Cerebellar cortex (tissue), 1 donor: ENCODE measurements around the gene PDZRN4.

Experiments
- DNase-seq: peaks from one replicate; pipeline ENCODE4 v3.0.0-alpha.2; 2015; ENCODE audit warnings: low spot score

Gene PDZRN4

GRCh38 chr12:41459111-41459905, 271.2 kb downstream of the PDZRN4 start:
- DNase-seq = no peak

GRCh38 chr12:41459906-41460214, 271.7 kb downstream of the PDZRN4 start:
- no peak for DNase-seq

GRCh38 chr12:41460906-41461305, 272.8 kb downstream of the PDZRN4 start:
- no peak for DNase-seq

- DNase-seq = no peak
These were observed 274.2 kb downstream of the PDZRN4 start for GRCh38 chr12:41462312-41462711.

- DNase-seq = no peak
These were observed 277.4 kb downstream of the PDZRN4 start for GRCh38 chr12:41465526-41465925.

- no peak for DNase-seq
These were observed 278.2 kb downstream of the PDZRN4 start for GRCh38 chr12:41466300-41466699.

- no peak for DNase-seq
These were observed 278.7 kb downstream of the PDZRN4 start for GRCh38 chr12:41466802-41467201.

- no peak for DNase-seq
These were observed 279.6 kb downstream of the PDZRN4 start for GRCh38 chr12:41467591-41468325.

GRCh38 chr12:41468341-41468740, 280.2 kb downstream of the PDZRN4 start:
- DNase-seq = no peak

GRCh38 chr12:41468756-41469155, 280.6 kb downstream of the PDZRN4 start:
- DNase-seq = no peak

- no peak for DNase-seq
These were observed 285.3 kb downstream of the PDZRN4 start for GRCh38 chr12:41473441-41473840.

GRCh38 chr12:41474001-41474400, 285.9 kb downstream of the PDZRN4 start:
- no peak for DNase-seq

GRCh38 chr12:41476499-41477439, 288.6 kb downstream of the PDZRN4 start:
- DNase-seq = no peak

- no peak for DNase-seq
These were observed 291.3 kb downstream of the PDZRN4 start for GRCh38 chr12:41479426-41479825.

- DNase-seq = no peak
These were observed 297.1 kb downstream of the PDZRN4 start for GRCh38 chr12:41485203-41485602.

- DNase-seq = no peak
These were observed 298.6 kb downstream of the PDZRN4 start for GRCh38 chr12:41486718-41487117.

GRCh38 chr12:41496009-41496408, 307.9 kb downstream of the PDZRN4 start:
- no peak for DNase-seq

GRCh38 chr12:41497409-41497808, 309.3 kb downstream of the PDZRN4 start:
- DNase-seq = no peak

- no peak for DNase-seq
These were observed 316.9 kb downstream of the PDZRN4 start for GRCh38 chr12:41504976-41505375.

GRCh38 chr12:41507286-41507685, 319.2 kb downstream of the PDZRN4 start:
- DNase-seq = no peak

- no peak for DNase-seq
These were observed 321.3 kb downstream of the PDZRN4 start for GRCh38 chr12:41509271-41510055.

- DNase-seq = no peak
These were observed 322.4 kb downstream of the PDZRN4 start for GRCh38 chr12:41510470-41510869.
